B cell (primary cell): ENCODE data around the gene WDR7. TPM values are rescaled to one million over a fixed set of nuclear protein-coding genes. Genes with fewer than 3 reads are reported as not detected.

Source experiments
- ATAC-seq: fragments of 200-7000 bp; cut with Tn5 transposase; one replicate; pipeline ENCODE4 v1.10.0; 2021; ENCODE audit warnings: low read depth, mild to moderate bottlenecking, moderate number of reproducible peaks, moderate library complexity
- CTCF ChIA-PET: fragments of 350-600 bp; sonication (Branson Sonifier 250); formaldehyde crosslinking; loops from one replicate; lab custom pipeline; 2021; ENCODE audit warnings: antibody characterized with exemption, inconsistent platforms; lab: Charles Lee
- POLR2A ChIA-PET: fragments of 350-600 bp; sonication (Branson Sonifier 250); formaldehyde crosslinking; loops from one replicate; lab custom pipeline; 2021; ENCODE audit warnings: antibody characterized with exemption; lab: Charles Lee
- DNase-seq: peaks from one replicate; pipeline ENCODE4 v3.0.0; 2013
- H2AFZ ChIP-seq: 2 replicates; pipeline ENCODE4 v1.6.1; 2012; ENCODE audit warnings: mild to moderate bottlenecking, low read depth, low read length; ENCODE audit not compliant: insufficient read depth, poor library complexity, severe bottlenecking
- H3K27ac ChIP-seq, 2 donors: 1 replicate in 1 of 2; 2 replicates in 1 of 2; pipeline ENCODE4 v1.5.1; 2012 to 2013; ENCODE audit warnings: low read length in 2 of 2, mild to moderate bottlenecking in 2 of 2, moderate library complexity in 1 of 2
- H3K27me3 ChIP-seq, 4 experiments: fragments of 200-600 bp in 1 of 4; sonication (generic) in 1 of 4; replicated peaks in 1 of 4; 1 replicate in 2 of 4; 2 replicates in 2 of 4; pipeline versions ENCODE4 v1.6.1 to v1.7.0; 2013 to 2016; ENCODE audit warnings: low read length in 3 of 4, mild to moderate bottlenecking in 2 of 4, mixed read lengths in 1 of 4, moderate library complexity in 1 of 4; ENCODE audit not compliant: insufficient read depth in 4 of 4, control insufficient read depth in 3 of 4; ENCODE audit errors: control extremely low read depth in 1 of 4
- H3K36me3 ChIP-seq, 2 experiments: replicated peaks in 1 of 2; 1 replicate in 1 of 2; 2 replicates in 1 of 2; pipeline versions ENCODE4 v1.6.1 to v1.7.1; 2013; ENCODE audit warnings: low read length in 1 of 2; ENCODE audit not compliant: insufficient read depth in 2 of 2, control insufficient read depth in 1 of 2; ENCODE audit errors: control extremely low read depth in 1 of 2, extremely low read depth in 1 of 2
- H3K4me1 ChIP-seq, 2 donors: fragments of 200-600 bp in 1 of 2; sonication (generic) in 1 of 2; 1 replicate in 1 of 2; 2 replicates in 1 of 2; pipeline versions ENCODE4 v1.5.1 to v1.6.1; 2013 to 2017; ENCODE audit warnings: low read length in 2 of 2; ENCODE audit not compliant: control insufficient read depth in 2 of 2, insufficient read depth in 2 of 2
- H3K4me2 ChIP-seq: replicated peaks from 2 replicates; pipeline ENCODE3; 2012; ENCODE audit warnings: mild to moderate bottlenecking, low read depth, low read length; ENCODE audit not compliant: poor library complexity, severe bottlenecking
- H3K4me3 ChIP-seq, 5 experiments: fragments of 200-600 bp in 1 of 5; sonication (generic) in 1 of 5; 1 replicate in 3 of 5; 2 replicates in 2 of 5; pipeline versions ENCODE4 v1.5.1 to v1.7.0; 2011 to 2016; ENCODE audit warnings: low read length in 4 of 5, mild to moderate bottlenecking in 4 of 5, low read depth in 2 of 5, control low read depth in 1 of 5, moderate library complexity in 1 of 5; ENCODE audit not compliant: insufficient read depth in 1 of 5; ENCODE audit errors: control extremely low read depth in 1 of 5, extremely low read depth in 1 of 5
- H3K79me2 ChIP-seq: fragments of 200-600 bp; sonication (generic); one replicate; pipeline ENCODE4 v1.6.0; 2016; ENCODE audit warnings: low read length; ENCODE audit not compliant: control insufficient read depth, insufficient read depth
- H3K9ac ChIP-seq: fragments of 200-600 bp; sonication (generic); 2 replicates; pipeline ENCODE4 v1.6.1; 2017; ENCODE audit warnings: mild to moderate bottlenecking, low read length, moderate library complexity
- H3K9me3 ChIP-seq, 3 donors: one replicate each; pipeline versions ENCODE4 v1.6.1 to v1.7.1; 2013; ENCODE audit warnings: low read length in 2 of 3; ENCODE audit not compliant: control insufficient read depth in 2 of 3, insufficient read depth in 1 of 3; ENCODE audit errors: control extremely low read depth in 1 of 3
- H4K20me1 ChIP-seq: 2 replicates; pipeline ENCODE4 v1.6.0; 2012; ENCODE audit warnings: mild to moderate bottlenecking, low read length; ENCODE audit not compliant: insufficient read depth, control insufficient read depth, poor library complexity, severe bottlenecking
- H3K27ac Mint-ChIP-seq: one replicate; pipeline ENCODE4 v1.8.0; 2021; ENCODE audit warnings: mixed read lengths
- H3K27me3 Mint-ChIP-seq: one replicate; pipeline ENCODE4 v1.8.0; 2021; ENCODE audit warnings: mixed read lengths
- H3K4me1 Mint-ChIP-seq: one replicate; pipeline ENCODE4 v1.8.0; 2021; ENCODE audit warnings: mixed read lengths
- H3K4me3 Mint-ChIP-seq: one replicate; pipeline ENCODE4 v1.8.0; 2021; ENCODE audit warnings: mixed read lengths
- H3K9me3 Mint-ChIP-seq: one replicate; pipeline ENCODE4 v1.8.0; 2022; ENCODE audit warnings: mixed read lengths; ENCODE audit not compliant: insufficient read depth
- EZH2 ChIP-seq: IDR thresholded peaks from 2 replicates; pipeline ENCODE4 v1.6.1; 2012; ENCODE audit warnings: borderline replicate concordance, low read depth, mild to moderate bottlenecking, moderate library complexity, low read length; ENCODE audit not compliant: insufficient read depth, poor library complexity, severe bottlenecking
- WGBS: methylation state at CpG from one replicate; pipeline ENCODE4 v1.1.5; 2013; ENCODE audit warnings: missing lambda C conversion rate; ENCODE audit not compliant: insufficient coverage; 5-methylcytosine and 5-hydroxymethylcytosine counted together
- intact Hi-C: fragments of 100-400 bp; cut with micrococcal nuclease; formaldehyde crosslinking; loops from one replicate; pipeline ENCODE4 v1.10.0; 2022
- polyA plus RNA-seq: library from polyadenylated mRNA; depleted of rRNA; stranded (reverse); fragments of >200 nt; gene quantifications from 2 replicates; pipeline ENCODE4 v1.2.3, GENCODE V29; 2012
- total RNA-seq, 2 donors: library from RNA; stranded (reverse); fragments of 120-200 nt in 1 of 2; gene quantifications; 1 replicate in 1 of 2; 2 replicates in 1 of 2; pipeline versions ENCODE4 v1.2.3 to v1.2.4, GENCODE V29; 2013 to 2022
- TF ChIP-seq, protein P1 (sequence below): fragments of 200-600 bp; IDR thresholded peaks from one replicate; pipeline ENCODE4 v1.8.0; 2022; ENCODE audit warnings: antibody characterized with exemption, mild to moderate bottlenecking

WDR7 gene
- total and polyA plus RNA-seq, 2 donors (not counting 1 experiment from before 2014, with no cell fraction given): 5.5 to 45.0 TPM

GRCh38 chr18:56662063-56662408 lies 10.9 kb downstream of the WDR7 start:
- peaks cover 96% of the 10 kb centered on the region for H3K79me2 ChIP-seq
- TF ChIP-seq EZH2: no peak
- TF ChIP-seq, protein P1, sequence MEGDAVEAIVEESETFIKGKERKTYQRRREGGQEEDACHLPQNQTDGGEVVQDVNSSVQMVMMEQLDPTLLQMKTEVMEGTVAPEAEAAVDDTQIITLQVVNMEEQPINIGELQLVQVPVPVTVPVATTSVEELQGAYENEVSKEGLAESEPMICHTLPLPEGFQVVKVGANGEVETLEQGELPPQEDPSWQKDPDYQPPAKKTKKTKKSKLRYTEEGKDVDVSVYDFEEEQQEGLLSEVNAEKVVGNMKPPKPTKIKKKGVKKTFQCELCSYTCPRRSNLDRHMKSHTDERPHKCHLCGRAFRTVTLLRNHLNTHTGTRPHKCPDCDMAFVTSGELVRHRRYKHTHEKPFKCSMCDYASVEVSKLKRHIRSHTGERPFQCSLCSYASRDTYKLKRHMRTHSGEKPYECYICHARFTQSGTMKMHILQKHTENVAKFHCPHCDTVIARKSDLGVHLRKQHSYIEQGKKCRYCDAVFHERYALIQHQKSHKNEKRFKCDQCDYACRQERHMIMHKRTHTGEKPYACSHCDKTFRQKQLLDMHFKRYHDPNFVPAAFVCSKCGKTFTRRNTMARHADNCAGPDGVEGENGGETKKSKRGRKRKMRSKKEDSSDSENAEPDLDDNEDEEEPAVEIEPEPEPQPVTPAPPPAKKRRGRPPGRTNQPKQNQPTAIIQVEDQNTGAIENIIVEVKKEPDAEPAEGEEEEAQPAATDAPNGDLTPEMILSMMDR: no peak
- Mint-ChIP-seq H3K27ac (no peak overlapping the region), H3K9me3 (no peaks in the 10 kb centered on the region), H3K4me1 (peaks cover 3% of the 10 kb centered on the region), H3K27me3 (no peaks in the 10 kb centered on the region), H3K4me3 (no peak overlapping the region)
- H2AFZ ChIP-seq: no peak overlapping the region
- no peaks in the 10 kb centered on the region for H3K4me1 ChIP-seq
- ChIA-PET CTCF (no interaction called here), POLR2A (no interaction called here)
- intact Hi-C loops: no loop called here
- peaks cover 9% of the 10 kb centered on the region for H4K20me1 ChIP-seq
- H3K9me3 ChIP-seq: no peaks in the 10 kb centered on the region
- 0% methylated on average over 2 of the region's 4 CpGs for WGBS
- H3K36me3 ChIP-seq: no peaks in the 10 kb centered on the region
- H3K27ac ChIP-seq: no peak overlapping the region
- H3K4me3 ChIP-seq: no peak overlapping the region
- H3K27me3 ChIP-seq: no peaks in the 10 kb centered on the region
- ATAC-seq (no peak), DNase-seq (no peak)
- H3K9ac ChIP-seq: no peak overlapping the region
- no peak overlapping the region for H3K4me2 ChIP-seq

DNA sequence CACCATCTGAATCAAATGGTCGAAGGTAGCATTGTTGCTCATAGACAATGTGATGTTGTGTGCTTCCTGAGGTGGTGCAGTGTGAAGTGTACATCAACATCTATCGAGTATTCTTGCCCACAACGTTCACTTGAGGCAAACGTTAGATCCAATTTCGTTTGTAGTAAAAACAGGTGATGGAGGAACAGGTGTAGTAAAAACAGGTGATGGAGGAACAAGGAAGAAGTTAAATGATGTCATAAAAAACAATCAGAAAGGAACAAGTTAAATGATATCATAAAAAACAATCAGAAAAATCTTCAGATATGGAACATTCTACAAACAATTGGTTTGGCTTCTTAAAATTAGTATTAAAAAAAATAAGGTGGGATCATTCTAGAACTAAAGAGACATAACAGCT lies 11.3 kb downstream of the WDR7 start:
- Histone ChIP-seq H3K79me2 (peaks cover 96% of the 10 kb centered on the region), H3K9me3 (no peaks in the 10 kb centered on the region), H3K4me2 (no peak overlapping the region), H3K9ac (no peak overlapping the region), H3K4me3 (no peak overlapping the region), H3K4me1 (no peaks in the 10 kb centered on the region), H3K27me3 (no peaks in the 10 kb centered on the region), H3K27ac (no peak overlapping the region), H3K36me3 (no peaks in the 10 kb centered on the region), H2AFZ (no peak overlapping the region), H4K20me1 (peaks cover 14% of the 10 kb centered on the region)
- DNase-seq: no peak
- POLR2A ChIA-PET: no interaction called here
- no peak for TF ChIP-seq EZH2
- TF ChIP-seq, protein P1: no peak
- Mint-ChIP-seq H3K4me3 (no peak overlapping the region), H3K27me3 (no peaks in the 10 kb centered on the region), H3K4me1 (peaks cover 6% of the 10 kb centered on the region), H3K27ac (no peak overlapping the region), H3K9me3 (no peaks in the 10 kb centered on the region)
- intact Hi-C loops: no loop called here
- 93% methylated on average over 3 of the region's 5 CpGs for WGBS
- CTCF ChIA-PET: no interaction called here
- no peak for ATAC-seq
